Mononuclear cell (primary cell): Measurements from ENCODE around the gene C16orf89. TPM values are rescaled to one million over a fixed set of nuclear protein-coding genes. Genes with fewer than 3 reads are reported as not detected.
"Not testable (repeated sequence)": the region's sequence is repeated elsewhere in the genome, so short reads cannot be mapped to it uniquely, and the experiment has no call there.

Experiments
- H3K27me3 ChIP-seq: 2 replicates; pipeline ENCODE4 v1.6.0; 2011; ENCODE audit warnings: low read length, control low read depth; ENCODE audit not compliant: insufficient read depth
- H3K4me1 ChIP-seq: 2 replicates; pipeline ENCODE4 v1.5.1; 2011; ENCODE audit warnings: mild to moderate bottlenecking, low read length, control low read depth; ENCODE audit not compliant: insufficient read depth
- H3K4me3 ChIP-seq: 2 replicates; pipeline ENCODE4 v1.5.1; 2011; ENCODE audit warnings: mild to moderate bottlenecking, low read length, moderate library complexity
- H3K9me3 ChIP-seq: 2 replicates; pipeline ENCODE4 v1.5.1; 2011; ENCODE audit warnings: low read depth, mild to moderate bottlenecking, control low read depth, low read length
- total RNA-seq: library from RNA; depleted of rRNA; stranded (reverse); fragments of >200 nt; gene quantifications from one replicate; pipeline ENCODE4 v1.2.3, GENCODE V29; 2012

Gene C16orf89
- total RNA-seq, result not detected

- Histone ChIP-seq H3K27me3 (no peaks in the 10 kb centered on the region), H3K4me1 (no peaks in the 10 kb centered on the region), H3K4me3 (no peak within 1 kb of the TSS), H3K9me3 (no peaks in the 10 kb centered on the region)
Observed at GRCh38 chr16:5065813-5066212, at the start of gene C16orf89. C16orf89 (minus strand) TSS chr16:5065956; CDS start chr16:5065908, 48 bp downstream.

GRCh38 chr16:5110933-5111332 lies 45.2 kb upstream of the C16orf89 start:
- H3K4me1 ChIP-seq, H3K4me3 ChIP-seq, H3K9me3 ChIP-seq, H3K27me3 ChIP-seq: not testable (repeated sequence)

- Histone ChIP-seq H3K4me3 (no peak overlapping the region), H3K9me3 (no peaks in the 10 kb centered on the region), H3K4me1 (no peaks in the 10 kb centered on the region), H3K27me3 (no peaks in the 10 kb centered on the region)
Observed at GRCh38 chr16:5108505-5109158, 42.9 kb upstream of the C16orf89 start.

- not testable (repeated sequence) for H3K4me3 ChIP-seq, H3K4me1 ChIP-seq, H3K27me3 ChIP-seq, H3K9me3 ChIP-seq
Observed at GRCh38 chr16:5105039-5105438, 39.3 kb upstream of the C16orf89 start.

GRCh38 chr16:5103296-5104032 lies 37.7 kb upstream of the C16orf89 start:
- not testable (repeated sequence) for H3K27me3 ChIP-seq, H3K9me3 ChIP-seq, H3K4me3 ChIP-seq, H3K4me1 ChIP-seq

- H3K4me3 ChIP-seq, H3K27me3 ChIP-seq, H3K9me3 ChIP-seq, H3K4me1 ChIP-seq: not testable (repeated sequence)
Observed at GRCh38 chr16:5099174-5099573, 33.4 kb upstream of the C16orf89 start.

GRCh38 chr16:5098221-5099159 lies 32.7 kb upstream of the C16orf89 start:
- H3K9me3 ChIP-seq, H3K27me3 ChIP-seq, H3K4me1 ChIP-seq: not testable (repeated sequence)
- peak overlapping the region; percentile 49 for H3K4me3 ChIP-seq

- H3K27me3 ChIP-seq, H3K9me3 ChIP-seq, H3K4me1 ChIP-seq: not testable (repeated sequence)
- peak within 1 kb of the TSS; percentile 49 for H3K4me3 ChIP-seq
Observed at GRCh38 chr16:5097470-5098220, 31.9 kb upstream of the C16orf89 start, which contains the start of gene EEF2KMT. EEF2KMT (minus strand) TSS chr16:5097795; CDS start chr16:5097739, 56 bp downstream.

GRCh38 chr16:5097061-5097469 lies 31.3 kb upstream of the C16orf89 start:
- peak overlapping the region; percentile 49 for H3K4me3 ChIP-seq
- H3K4me1 ChIP-seq, H3K9me3 ChIP-seq, H3K27me3 ChIP-seq: not testable (repeated sequence)

GRCh38 chr16:5096437-5097060 lies 30.8 kb upstream of the C16orf89 start:
- not testable (repeated sequence) for H3K27me3 ChIP-seq, H3K9me3 ChIP-seq, H3K4me3 ChIP-seq, H3K4me1 ChIP-seq

GRCh38 chr16:5095145-5095830 lies 29.5 kb upstream of the C16orf89 start:
- H3K4me3 ChIP-seq, H3K9me3 ChIP-seq, H3K4me1 ChIP-seq, H3K27me3 ChIP-seq: not testable (repeated sequence)

- H3K9me3 ChIP-seq, H3K4me3 ChIP-seq, H3K4me1 ChIP-seq, H3K27me3 ChIP-seq: not testable (repeated sequence)
Observed at GRCh38 chr16:5093746-5094145, 28.0 kb upstream of the C16orf89 start.

GRCh38 chr16:5093081-5093480 lies 27.3 kb upstream of the C16orf89 start:
- not testable (repeated sequence) for H3K4me3 ChIP-seq, H3K4me1 ChIP-seq, H3K9me3 ChIP-seq, H3K27me3 ChIP-seq

GRCh38 chr16:5090592-5090991 lies 24.8 kb upstream of the C16orf89 start:
- not testable (repeated sequence) for H3K4me1 ChIP-seq, H3K27me3 ChIP-seq, H3K9me3 ChIP-seq, H3K4me3 ChIP-seq
